Muscle of leg (tissue), 11 donors: Measurements from ENCODE around the gene ABHD12B. TPM values are rescaled to one million over a fixed set of nuclear protein-coding genes. Genes with fewer than 3 reads are reported as not detected.
"Not testable (repeated sequence)": the region's sequence is repeated elsewhere in the genome, so short reads cannot be mapped to it uniquely, and the experiment has no call there.

ENCODE experiments used
- DNase-seq: peaks from one replicate; pipeline ENCODE4 v3.0.0; 2013
- H3K27ac ChIP-seq: one replicate; pipeline ENCODE4 v1.5.1; 2013; ENCODE audit warnings: mild to moderate bottlenecking, low read length, control low read depth
- H3K27me3 ChIP-seq: one replicate; pipeline ENCODE4 v1.6.1; 2013; ENCODE audit warnings: low read length; ENCODE audit not compliant: control insufficient read depth, insufficient read depth
- H3K36me3 ChIP-seq: one replicate; pipeline ENCODE4 v1.6.1; 2013; ENCODE audit warnings: low read length; ENCODE audit not compliant: control insufficient read depth, insufficient read depth
- H3K4me1 ChIP-seq: one replicate; pipeline ENCODE4 v1.6.1; 2013; ENCODE audit warnings: low read length; ENCODE audit not compliant: control insufficient read depth, insufficient read depth
- H3K4me3 ChIP-seq: one replicate; pipeline ENCODE4 v1.5.1; 2013; ENCODE audit warnings: low read length, control low read depth
- H3K9me3 ChIP-seq: replicated peaks from 2 replicates; pipeline ENCODE4 v1.6.1; 2013; ENCODE audit warnings: low read depth, low read length; ENCODE audit not compliant: control insufficient read depth
- WGBS: methylation state at CpG from one replicate; pipeline ENCODE4 v1.1.5; 2013; ENCODE audit warnings: missing lambda C conversion rate; ENCODE audit not compliant: insufficient coverage; 5-methylcytosine and 5-hydroxymethylcytosine counted together
- polyA plus RNA-seq, 8 donors: library from polyadenylated mRNA; unstranded; fragments of 120-200 nt; gene quantifications; one replicate each; pipeline versions ENCODE4 v1.2.1 to v1.2.3, GENCODE V29; 2013; ENCODE audit warnings: inconsistent platforms in 1 of 8, low replicate concordance in 1 of 8; ENCODE audit not compliant: insufficient read length in 8 of 8, insufficient read depth in 1 of 8
- total RNA-seq: library from RNA; stranded (reverse); fragments of 120-200 nt; gene quantifications from one replicate; pipeline ENCODE4 v1.2.4, GENCODE V29; 2013

ABHD12B gene
- total and polyA plus RNA-seq, 9 donors = 0.49 to 1.7 (median 1.3) TPM; not detected in 1

GRCh38 chr14:50917449-50917848 lies 45.6 kb downstream of the ABHD12B start:
- 95% methylated on average over 4 of the region's 6 CpGs for WGBS
- no peaks in the 10 kb centered on the region for H3K9me3 ChIP-seq
- H3K27ac ChIP-seq = no peak overlapping the region
- DNase-seq = no peak
- H3K4me3 ChIP-seq = no peak overlapping the region
- no peaks in the 10 kb centered on the region for H3K27me3 ChIP-seq
- H3K4me1 ChIP-seq = peaks cover 8% of the 10 kb centered on the region
- peaks cover 17% of the 10 kb centered on the region for H3K36me3 ChIP-seq

GRCh38 chr14:50919524-50919923 lies 47.7 kb downstream of the ABHD12B start:
- not testable (repeated sequence) for H3K4me3 ChIP-seq, H3K27ac ChIP-seq, DNase-seq, H3K27me3 ChIP-seq, H3K9me3 ChIP-seq, H3K4me1 ChIP-seq
- 78% methylated on average over 3 of the region's 5 CpGs for WGBS
- peaks cover 16% of the 10 kb centered on the region for H3K36me3 ChIP-seq

- peak; percentile 51 for DNase-seq
- WGBS = 36% methylated on average over 5 of the region's 9 CpGs
- Histone ChIP-seq H3K4me3 (no peak overlapping the region), H3K27me3 (no peaks in the 10 kb centered on the region), H3K36me3 (peaks cover 14% of the 10 kb centered on the region), H3K9me3 (no peaks in the 10 kb centered on the region), H3K27ac (peak overlapping the region; percentile 29), H3K4me1 (peaks cover 8% of the 10 kb centered on the region)
Observed at GRCh38 chr14:50920482-50921230, 48.8 kb downstream of the ABHD12B start.

GRCh38 chr14:50922803-50923202 lies 51.0 kb downstream of the ABHD12B start:
- WGBS = no CpG with 5 or more reads among the region's 2 CpGs
- H3K27ac ChIP-seq = no peak overlapping the region
- no peaks in the 10 kb centered on the region for H3K9me3 ChIP-seq
- no peaks in the 10 kb centered on the region for H3K27me3 ChIP-seq
- H3K36me3 ChIP-seq = peaks cover 3% of the 10 kb centered on the region
- no peak for DNase-seq
- peaks cover 8% of the 10 kb centered on the region for H3K4me1 ChIP-seq
- H3K4me3 ChIP-seq = no peak overlapping the region

GRCh38 chr14:50924236-50924635 lies 52.4 kb downstream of the ABHD12B start:
- H3K9me3 ChIP-seq = no peaks in the 10 kb centered on the region
- no peak overlapping the region for H3K4me3 ChIP-seq
- peaks cover 8% of the 10 kb centered on the region for H3K4me1 ChIP-seq
- DNase-seq = no peak
- H3K36me3 ChIP-seq = peaks cover 3% of the 10 kb centered on the region
- H3K27me3 ChIP-seq = no peaks in the 10 kb centered on the region
- 48% methylated on average over 3 of the region's 6 CpGs for WGBS
- H3K27ac ChIP-seq = no peak overlapping the region

DNA sequence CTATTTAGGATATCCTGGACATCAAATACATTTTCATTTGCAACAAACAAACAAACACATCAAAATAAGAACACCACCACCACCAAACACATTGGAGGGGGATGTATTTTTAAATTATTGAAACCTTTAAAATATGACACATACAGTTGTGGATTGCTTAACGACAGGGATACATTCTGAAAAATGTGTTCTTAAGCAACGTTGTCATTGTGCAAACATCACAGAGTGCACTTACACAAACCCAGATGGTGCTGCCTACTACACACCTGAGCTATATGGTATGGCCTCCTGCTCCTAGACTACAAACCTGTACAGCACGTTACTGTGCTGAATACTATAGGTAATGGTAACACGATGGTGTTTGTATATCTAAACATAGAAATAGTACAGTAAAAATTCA lies 53.0 kb downstream of the ABHD12B start:
- H3K36me3 ChIP-seq = peaks cover 3% of the 10 kb centered on the region
- H3K4me3 ChIP-seq = no peak overlapping the region
- DNase-seq = no peak
- H3K27ac ChIP-seq = no peak overlapping the region
- no CpG with 5 or more reads among the region's 4 CpGs for WGBS
- H3K9me3 ChIP-seq = no peaks in the 10 kb centered on the region
- peaks cover 8% of the 10 kb centered on the region for H3K4me1 ChIP-seq
- H3K27me3 ChIP-seq = no peaks in the 10 kb centered on the region

- peak; percentile 67 for DNase-seq
- Histone ChIP-seq H3K4me1 (no peaks in the 10 kb centered on the region), H3K4me3 (no peak overlapping the region), H3K9me3 (no peaks in the 10 kb centered on the region), H3K27ac (no peak overlapping the region), H3K36me3 (peaks cover 6% of the 10 kb centered on the region), H3K27me3 (no peaks in the 10 kb centered on the region)
- whole genome bisulfite sequencing = 40% methylated on average over 1 of the region's 3 CpGs
Observed at GRCh38 chr14:50926851-50927386, 55.1 kb downstream of the ABHD12B start.

- Histone ChIP-seq H3K27ac (no peak overlapping the region), H3K27me3 (no peaks in the 10 kb centered on the region), H3K4me1 (no peaks in the 10 kb centered on the region), H3K9me3 (no peaks in the 10 kb centered on the region), H3K4me3 (no peak overlapping the region), H3K36me3 (peaks cover 3% of the 10 kb centered on the region)
- WGBS = 95% methylated on average over 4 of the region's 6 CpGs
- DNase-seq = peak; percentile 64
Observed at GRCh38 chr14:50928002-50928635, 56.3 kb downstream of the ABHD12B start.

GRCh38 chr14:50929506-50929905 lies 57.7 kb downstream of the ABHD12B start:
- 100% methylated on average over 1 of the region's 2 CpGs for WGBS
- H3K4me3 ChIP-seq = no peak overlapping the region
- no peaks in the 10 kb centered on the region for H3K9me3 ChIP-seq
- DNase-seq = peak; percentile 28
- H3K36me3 ChIP-seq = peaks cover 3% of the 10 kb centered on the region
- no peaks in the 10 kb centered on the region for H3K4me1 ChIP-seq
- H3K27me3 ChIP-seq = no peaks in the 10 kb centered on the region
- H3K27ac ChIP-seq = no peak overlapping the region

- WGBS = 100% methylated on average over 3 of the region's 3 CpGs
- no peak for DNase-seq
- Histone ChIP-seq H3K4me3 (no peak overlapping the region), H3K27me3 (no peaks in the 10 kb centered on the region), H3K4me1 (no peaks in the 10 kb centered on the region), H3K9me3 (no peaks in the 10 kb centered on the region), H3K27ac (no peak overlapping the region), H3K36me3 (peaks cover 3% of the 10 kb centered on the region)
Observed at GRCh38 chr14:50931559-50931958, 59.7 kb downstream of the ABHD12B start.
